Stimulated activated CD8-positive, alpha-beta memory T cell treated with anti-CD3 and anti-CD28 coated beads, Interleukin-15, amount 100 ng/mL, for 24 hours (primary cell): ENCODE data around the gene GRAPL.
"Not testable (repeated sequence)": the region's sequence is repeated elsewhere in the genome, so short reads cannot be mapped to it uniquely, and the experiment has no call there.

Experiments
- DNase-seq: peaks from one replicate; pipeline ENCODE4 v3.0.0-alpha.2; 2020; ENCODE audit warnings: low read depth

GRAPL gene

DNA sequence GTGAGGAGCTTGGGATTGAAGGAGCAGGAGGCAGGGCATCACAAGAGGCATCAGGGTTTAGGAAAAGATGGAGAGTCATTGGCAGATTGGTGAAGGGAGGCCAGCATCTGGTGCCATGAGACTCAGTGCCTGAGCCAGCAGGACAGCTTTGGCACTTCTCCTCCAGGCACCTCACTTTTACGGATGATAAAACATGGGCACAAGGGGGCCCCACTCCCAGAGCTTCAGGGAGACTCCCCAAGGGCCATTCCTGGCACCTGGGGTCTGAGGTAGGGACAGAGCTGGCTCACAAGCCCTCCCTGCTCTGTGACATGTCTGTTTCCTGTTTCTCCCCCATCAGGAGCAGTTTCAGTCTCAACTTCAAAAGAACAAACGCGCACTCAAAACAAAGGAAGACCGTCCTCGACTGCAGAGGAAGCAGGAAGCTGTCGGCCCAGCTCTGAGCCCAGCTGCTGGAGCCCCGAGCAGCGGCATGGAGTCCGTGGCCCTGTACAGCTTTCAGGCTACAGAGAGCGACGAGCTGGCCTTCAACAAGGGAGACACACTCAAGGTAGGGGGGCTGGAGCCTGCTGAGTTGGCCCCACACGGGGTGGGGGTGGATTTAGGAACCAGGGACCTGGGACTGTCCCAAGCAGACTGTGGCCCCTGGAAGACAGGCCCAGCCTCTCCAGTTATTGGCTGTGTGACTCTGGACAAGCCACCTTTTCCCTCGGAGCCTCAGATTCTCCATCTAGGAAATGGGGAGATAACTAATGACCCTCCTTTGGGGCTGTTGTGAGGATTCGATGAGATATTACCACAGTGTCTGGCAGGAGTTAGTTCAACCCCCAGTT lies at the start of gene GRAPL:
GRAPL (plus strand) TSS at position 442 of the 833 bp plus-strand sequence; CDS start at position 473, 31 bp downstream.
- DNase-seq: not testable (repeated sequence)

- not testable (repeated sequence) for DNase-seq
Measured at GRCh38 chr17:19088804-19089685, 38.3 kb upstream of the GRAPL start.

GRCh38 chr17:19090058-19090772 lies 37.2 kb upstream of the GRAPL start:
- not testable (repeated sequence) for DNase-seq

DNA sequence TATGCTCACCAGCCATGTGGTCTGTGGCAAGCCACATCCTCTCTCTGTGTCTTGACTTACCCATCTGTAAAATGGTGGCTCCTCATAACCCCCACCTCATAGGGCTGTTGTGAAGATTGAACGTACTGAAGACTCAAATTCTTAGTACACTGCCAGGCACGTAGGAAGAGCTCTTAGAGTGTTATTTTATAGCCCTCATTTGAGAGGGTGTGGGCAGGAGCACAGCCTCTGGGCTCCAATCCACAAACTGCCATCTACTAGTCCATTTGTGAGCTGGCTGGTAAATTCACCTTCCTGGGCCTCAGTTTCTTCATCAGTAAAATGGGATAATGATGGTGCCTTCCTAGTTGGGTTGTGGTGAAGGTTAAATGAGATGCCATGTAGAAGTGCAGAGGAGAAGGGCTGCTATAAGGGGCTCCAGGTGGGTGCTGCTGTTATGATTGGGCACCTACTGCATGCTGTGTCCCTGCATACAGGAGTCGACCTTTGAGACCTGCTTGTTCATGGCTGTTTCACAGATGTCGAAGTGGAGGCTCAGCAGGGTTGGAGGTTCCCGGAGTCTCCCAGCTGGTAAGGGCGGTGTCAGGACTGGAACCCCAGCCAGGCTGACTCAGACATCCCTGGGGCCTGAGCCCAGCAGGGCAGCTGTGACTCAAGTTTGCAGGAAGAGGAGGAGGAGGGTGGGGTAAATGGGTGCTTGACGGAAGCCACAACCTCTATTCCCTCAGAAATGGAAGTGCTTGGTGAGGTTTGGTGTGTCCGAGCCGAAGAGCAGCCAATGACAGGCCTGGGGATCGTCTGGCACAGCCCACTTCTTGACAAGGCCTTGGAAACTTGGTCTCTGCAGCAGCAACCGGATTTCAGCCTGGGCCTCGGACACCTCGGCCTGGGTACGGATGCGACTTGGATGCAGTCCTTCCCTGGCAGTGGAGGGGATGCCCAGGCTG lies 34.4 kb upstream of the GRAPL start:
- DNase-seq: not testable (repeated sequence)

GRCh38 chr17:19093684-19094438 lies 33.5 kb upstream of the GRAPL start:
- not testable (repeated sequence) for DNase-seq

GRCh38 chr17:19108517-19108916 lies 18.9 kb upstream of the GRAPL start:
- DNase-seq: not testable (repeated sequence)

- DNase-seq: not testable (repeated sequence)
Measured at GRCh38 chr17:19110189-19111097, 16.9 kb upstream of the GRAPL start.

DNA sequence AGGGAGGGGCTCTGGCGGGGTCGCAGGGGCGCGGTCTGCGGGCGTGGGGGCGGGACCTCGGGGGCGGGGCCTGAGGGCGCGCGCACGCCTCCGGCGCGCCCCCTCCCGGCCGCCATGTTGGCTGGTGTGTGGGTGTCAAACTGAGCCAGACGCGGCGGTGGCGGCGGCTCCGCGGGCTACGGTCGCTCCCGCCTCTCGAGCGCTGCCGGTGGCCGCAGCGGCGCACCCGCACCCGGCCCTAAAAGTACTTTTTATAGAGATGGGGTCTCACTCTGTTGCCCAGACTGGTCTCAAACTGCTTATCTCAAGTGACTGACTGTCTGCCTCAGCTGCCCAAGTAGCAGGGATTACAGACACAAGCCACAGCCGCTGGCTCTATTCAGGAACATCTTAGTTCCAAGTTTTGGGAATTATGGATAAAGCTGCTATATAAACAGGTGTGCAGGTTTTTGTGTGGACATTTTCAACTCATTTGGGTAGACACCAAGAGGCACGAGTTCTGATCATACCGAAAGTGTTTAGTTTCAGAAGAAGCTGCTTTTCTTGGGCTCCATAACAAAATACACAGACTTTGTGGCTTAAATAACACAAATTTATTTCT lies 16.2 kb upstream of the GRAPL start:
- peak; percentile 24 for DNase-seq

DNA sequence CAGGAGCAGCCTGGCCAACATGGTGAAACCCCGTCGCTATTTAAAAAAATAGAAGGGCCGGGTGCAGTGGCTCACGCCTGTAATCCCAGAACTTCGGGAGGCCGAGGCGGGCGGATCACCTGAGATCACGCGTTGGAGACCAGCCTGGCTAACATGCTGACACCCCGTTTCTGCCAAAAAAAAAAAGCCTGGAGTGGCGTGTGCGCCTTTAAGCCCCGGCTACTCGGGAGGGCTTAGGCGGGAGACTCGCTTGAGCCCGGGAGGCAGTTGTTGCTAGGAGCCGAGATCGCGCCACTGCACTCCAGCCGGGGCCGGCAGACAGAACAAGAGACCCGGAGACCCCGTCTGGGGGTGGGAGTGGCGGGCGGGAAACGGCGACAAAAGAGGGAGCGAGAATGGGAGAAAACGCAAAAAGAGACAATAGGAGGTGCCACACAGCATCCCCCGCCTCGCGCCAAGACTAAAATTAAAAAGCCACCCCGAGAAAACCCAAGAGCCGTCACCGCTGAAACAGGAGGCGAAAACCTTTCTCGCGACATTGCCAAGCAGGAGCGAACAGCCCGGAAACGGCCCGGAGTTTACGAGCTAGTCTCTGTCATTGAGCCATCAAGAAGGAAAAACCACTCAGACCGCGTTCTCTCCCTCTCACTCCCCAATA lies 15.5 kb upstream of the GRAPL start:
- DNase-seq: peak; percentile 51

DNA sequence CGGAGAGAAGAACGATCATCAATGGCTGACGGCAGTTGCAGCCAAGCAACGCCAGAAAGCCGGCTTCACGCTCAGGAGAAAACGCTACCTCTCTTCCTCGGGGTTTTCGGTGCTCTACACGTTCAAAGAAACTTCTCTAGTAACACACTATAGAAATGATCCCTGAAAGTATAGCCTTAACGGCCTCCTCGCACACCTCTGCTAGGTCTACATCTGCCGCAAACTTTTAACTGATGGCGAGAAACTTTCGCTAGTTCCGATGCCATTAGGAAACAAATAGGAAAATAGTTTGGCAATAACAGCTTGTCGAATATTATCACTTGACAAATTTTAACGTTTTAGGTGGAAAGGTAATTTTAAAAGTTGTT lies 14.9 kb upstream of the GRAPL start:
- not testable (repeated sequence) for DNase-seq

GRCh38 chr17:19118695-19119094 lies 8.7 kb upstream of the GRAPL start:
- DNase-seq: not testable (repeated sequence)

DNA sequence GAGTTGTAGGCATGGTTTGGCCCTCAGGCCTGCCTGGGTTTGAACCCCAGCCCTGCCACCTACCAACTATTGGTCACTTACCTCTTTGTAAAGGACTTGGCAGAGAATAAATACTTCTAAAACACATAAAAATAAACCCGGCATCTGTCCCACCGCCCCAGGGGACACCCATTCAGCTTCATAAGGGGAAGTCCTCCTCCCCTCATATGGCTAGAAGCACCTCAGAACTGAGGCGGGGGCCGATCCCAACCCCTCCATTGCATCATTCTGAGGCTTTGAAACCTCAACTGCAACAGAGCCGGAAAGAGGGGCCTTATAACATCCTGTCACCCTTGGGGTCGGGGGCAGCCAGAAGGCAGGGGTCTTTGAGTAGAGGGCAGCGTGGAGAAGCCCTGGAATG lies 2.1 kb upstream of the GRAPL start:
- not testable (repeated sequence) for DNase-seq

- not testable (repeated sequence) for DNase-seq
Measured at GRCh38 chr17:19129500-19129899, 2.1 kb downstream of the GRAPL start.

GRCh38 chr17:19131108-19131507 lies 3.7 kb downstream of the GRAPL start:
- DNase-seq: not testable (repeated sequence)

GRCh38 chr17:19131772-19132171 lies 4.4 kb downstream of the GRAPL start:
- not testable (repeated sequence) for DNase-seq

GRCh38 chr17:19133793-19134192 lies 6.4 kb downstream of the GRAPL start:
- DNase-seq: not testable (repeated sequence)

GRCh38 chr17:19135391-19135790 lies 8.0 kb downstream of the GRAPL start:
- not testable (repeated sequence) for DNase-seq

GRCh38 chr17:19136138-19136537 lies 8.7 kb downstream of the GRAPL start:
- DNase-seq: not testable (repeated sequence)
